Measurements from ENCODE around the gene CLCN1.
"Not testable (repeated sequence)": the region's sequence is repeated elsewhere in the genome, so short reads cannot be mapped to it uniquely, and the experiment has no call there.

Gene CLCN1

DNA sequence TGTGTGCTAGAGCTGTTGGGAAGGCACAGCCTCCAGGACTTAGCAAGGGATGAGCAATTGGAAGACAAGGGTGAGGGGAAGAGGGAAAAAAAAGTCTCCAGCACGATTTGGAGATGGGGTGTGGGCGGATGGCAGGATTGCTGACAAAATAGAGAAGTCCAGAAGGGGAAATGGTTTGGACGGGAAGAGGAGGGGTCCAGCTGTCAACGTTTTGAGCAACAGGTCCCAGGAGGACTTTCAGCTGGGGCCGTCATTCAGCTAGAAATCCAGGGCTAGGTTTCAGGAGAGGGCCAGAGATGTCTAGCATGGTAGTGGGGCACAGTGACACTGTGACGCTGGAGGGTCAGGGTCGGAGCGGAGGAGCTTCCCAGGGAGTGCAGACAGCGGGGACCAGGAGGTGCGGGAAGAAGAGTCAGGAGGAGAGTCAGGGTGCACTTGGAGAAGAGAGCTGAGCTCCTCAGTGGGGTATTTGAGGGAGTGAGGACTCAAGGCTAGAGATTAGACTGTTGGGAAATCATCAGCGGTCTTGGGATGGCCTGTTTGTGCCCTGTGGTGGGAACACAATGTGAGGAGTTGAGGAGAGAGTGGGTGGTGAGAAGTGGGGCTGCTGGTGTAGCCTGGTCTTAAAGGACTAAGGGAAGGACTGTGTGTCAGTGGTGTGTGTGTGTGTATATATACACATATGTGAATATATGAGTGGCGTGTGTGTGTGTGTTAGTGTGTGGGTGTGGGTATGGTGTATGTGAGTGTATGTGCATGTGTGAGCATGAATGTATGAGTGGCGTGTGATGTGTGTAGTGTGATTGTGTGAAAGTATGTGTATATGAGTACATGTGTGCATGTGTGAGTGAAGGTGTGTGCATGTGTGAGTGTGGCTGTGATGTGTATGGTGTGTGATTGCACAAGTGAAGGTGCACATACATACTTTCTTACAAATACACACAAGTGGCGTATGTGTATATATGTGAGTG, 69.0 kb downstream of the CLCN1 start:
- no peak for DNase-seq (ENCODE audit: low spot score)

DNA sequence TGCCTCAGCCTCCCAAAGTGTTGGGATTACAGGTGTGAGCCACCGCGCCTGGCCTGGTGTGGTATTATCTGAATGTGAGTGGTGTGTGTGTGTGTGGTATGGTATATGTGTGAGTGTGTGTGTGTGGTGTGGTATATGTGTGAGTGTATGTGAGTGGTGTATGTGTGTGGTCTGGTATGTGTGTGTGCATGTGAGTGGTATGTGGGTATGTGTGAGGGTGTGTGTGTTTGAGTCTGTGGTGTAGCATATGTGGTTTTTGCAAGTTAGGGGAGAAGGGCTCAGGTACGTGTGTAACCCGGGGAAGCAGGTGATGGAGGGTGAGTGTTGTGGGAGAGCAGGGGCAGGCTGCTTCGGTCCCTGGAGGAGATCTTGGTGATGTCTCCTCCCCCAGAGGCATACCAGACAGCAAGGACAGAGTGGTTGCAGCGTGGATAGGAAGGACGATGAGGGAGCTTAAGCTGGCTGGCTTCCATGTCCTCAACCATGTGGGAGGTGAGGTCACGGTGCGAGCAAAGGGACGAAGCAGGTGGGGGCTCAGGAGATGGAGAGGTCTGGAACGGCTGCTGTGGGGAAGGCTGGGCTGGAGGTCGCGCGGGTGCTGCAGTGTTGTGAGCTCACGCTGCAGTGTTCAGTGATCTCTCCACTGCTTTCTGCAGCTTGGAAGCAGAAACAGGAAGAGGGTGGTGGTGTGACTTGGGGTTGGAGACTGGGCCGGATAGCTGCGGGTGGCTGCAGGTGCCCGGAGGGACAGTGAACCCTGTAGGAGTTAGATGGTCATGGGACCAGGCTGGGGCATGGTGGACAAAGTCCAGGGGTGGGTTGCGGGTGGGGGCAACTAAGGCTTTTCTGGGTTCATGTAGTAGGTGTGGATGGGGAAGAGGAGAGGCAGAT, 70.2 kb downstream of the CLCN1 start:
- no peak for DNase-seq (ENCODE audit: low spot score)

DNA sequence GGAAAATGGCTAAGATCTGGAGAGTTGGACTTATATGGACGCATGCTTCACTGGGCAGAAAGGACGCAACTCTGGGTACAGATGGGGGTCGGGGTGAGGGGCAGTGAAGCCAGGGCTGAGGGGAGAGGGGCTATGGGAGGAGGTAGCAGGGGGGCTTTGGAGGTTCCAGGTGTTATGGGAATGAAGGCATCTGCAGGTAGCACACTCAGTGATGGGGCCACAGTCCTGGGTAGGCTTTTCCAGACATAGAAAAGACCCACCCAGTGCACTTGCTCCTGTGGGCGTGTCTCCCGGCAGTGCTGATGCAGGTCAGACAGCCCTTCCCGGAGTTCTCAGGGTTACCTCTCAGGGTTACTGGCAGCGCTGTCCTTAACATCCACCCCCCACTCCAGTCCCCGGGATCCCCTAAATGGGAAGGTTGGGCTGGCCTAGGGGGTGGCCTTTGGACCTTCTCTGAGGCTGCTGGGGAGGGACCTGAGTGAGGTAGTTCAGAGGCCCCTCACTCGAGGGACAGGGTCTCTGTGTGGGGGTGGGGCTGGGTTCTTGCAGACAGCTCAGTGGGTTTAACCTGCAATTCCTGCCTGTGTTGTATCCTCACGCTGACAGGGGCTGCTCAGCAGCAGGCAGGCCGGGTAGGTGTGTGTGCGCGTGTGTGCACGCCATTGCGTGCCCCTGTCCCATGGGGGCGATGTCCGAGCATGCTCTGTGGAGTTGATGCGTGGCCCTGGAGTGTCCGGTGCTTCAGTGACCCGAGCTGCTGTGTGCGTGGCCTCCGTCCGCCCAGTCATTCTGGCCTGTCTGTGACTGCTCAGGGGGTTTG, 71.5 kb downstream of the CLCN1 start:
- no peak for DNase-seq (ENCODE audit: low spot score)

DNA sequence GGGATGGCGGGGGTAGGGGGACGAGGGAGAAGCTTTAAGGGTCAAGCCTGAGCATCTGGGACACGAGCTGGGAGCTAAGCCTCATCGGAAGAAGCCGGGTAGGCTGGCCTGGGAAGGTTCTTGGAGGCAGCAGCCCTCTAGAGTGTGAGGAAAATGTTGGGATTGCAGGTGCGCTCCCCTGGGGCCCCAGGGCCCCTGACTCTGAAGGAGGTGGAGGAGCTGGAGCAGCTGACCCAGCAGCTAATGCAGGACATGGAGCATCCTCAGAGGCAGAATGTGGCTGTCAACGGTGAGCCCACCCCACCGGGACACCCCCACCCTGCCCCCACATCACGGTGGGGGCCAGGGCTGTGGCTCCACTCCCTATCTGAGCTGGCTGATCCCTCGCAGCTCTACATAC, 72.1 kb downstream of the CLCN1 start:
- DNase-seq (ENCODE audit: low spot score), result no peak

DNA sequence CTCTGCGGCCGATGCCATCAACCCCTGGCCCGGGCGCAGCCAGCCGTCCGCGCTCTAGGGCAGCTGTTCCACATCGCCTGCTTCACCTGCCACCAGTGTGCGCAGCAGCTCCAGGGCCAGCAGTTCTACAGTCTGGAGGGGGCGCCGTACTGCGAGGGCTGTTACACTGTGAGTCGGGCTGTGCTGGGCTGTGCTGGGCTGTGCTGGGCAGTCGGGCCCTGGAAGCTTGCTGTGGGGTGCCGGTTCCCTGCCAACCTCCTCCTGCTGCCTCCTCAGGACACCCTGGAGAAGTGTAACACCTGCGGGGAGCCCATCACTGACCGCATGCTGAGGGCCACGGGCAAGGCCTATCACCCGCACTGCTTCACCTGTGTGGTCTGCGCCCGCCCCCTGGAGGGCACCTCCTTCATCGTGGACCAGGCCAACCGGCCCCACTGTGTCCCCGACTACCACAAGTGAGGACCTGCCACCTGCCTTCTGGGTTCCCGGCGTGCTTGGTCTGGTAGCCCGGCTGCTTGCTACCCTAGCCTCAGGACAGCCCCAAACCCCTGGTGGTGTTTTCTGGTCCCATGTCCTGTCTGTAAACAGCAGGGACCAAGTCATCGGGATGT, 72.7 kb downstream of the CLCN1 start:
- DNase-seq (ENCODE audit: low spot score), result no peak

DNA sequence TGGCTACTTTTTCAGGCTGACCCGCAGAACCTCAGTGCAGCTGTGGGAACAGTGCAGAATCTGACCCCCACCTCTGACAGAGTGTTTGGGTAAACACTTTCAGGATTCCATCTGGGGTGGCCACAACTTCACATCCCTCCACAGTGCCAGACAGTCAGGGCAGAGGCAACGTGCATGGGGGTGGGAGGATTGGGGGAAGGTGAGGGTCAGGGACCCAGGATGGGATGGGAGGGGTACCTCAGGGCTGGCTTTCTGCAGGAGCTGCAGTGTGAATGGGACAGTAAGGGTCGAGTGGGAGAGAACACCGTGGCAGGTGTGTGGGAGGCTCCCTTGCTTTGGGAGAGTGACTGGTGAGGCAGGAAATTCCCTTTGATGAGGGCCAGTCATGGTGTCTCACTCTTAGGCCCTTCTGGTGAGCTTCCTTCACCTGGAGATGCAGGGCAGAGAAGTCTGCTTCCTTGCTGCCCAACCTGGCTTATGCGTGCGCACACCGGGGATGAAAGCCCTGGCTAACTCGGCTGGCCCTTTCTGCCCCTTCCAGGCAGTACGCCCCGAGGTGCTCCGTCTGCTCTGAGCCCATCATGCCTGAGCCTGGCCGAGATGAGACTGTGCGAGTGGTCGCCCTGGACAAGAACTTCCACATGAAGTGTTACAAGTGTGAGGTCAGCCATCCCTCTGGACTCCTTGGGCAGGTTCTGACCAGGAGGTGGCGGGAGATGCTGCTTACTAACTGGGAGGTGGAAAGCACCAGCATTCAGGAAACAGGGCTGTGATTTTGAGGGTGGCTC, 73.6 kb downstream of the CLCN1 start:
- DNase-seq (ENCODE audit: low spot score), result no peak

DNA sequence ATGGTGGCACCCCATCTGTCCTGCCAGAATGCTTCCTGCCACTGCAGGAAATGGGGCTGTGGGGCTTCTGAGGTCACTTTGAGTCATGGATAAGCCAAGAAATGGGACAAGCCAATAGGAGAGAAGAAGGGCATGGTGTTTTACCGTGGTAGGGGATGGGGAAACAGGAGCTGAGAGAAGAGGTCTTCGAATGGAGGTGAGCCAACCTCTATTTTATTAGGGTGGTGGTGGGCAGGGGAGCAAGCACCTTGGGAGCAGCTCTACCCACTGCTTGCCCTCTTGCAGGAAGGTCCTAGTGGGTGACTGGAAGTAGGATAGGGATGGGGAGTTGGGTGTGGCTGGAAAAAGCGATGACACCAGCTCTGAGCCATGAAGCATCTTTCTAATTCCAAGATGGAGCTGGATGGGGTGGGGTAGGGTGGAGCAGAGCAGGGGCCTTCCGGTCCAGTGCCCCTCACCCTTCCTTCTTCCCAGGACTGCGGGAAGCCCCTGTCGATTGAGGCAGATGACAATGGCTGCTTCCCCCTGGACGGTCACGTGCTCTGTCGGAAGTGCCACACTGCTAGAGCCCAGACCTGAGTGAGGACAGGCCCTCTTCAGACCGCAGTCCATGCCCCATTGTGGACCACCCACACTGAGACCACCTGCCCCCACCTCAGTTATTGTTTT, 74.3 kb downstream of the CLCN1 start:
- DNase-seq (ENCODE audit: low spot score), result no peak

DNA sequence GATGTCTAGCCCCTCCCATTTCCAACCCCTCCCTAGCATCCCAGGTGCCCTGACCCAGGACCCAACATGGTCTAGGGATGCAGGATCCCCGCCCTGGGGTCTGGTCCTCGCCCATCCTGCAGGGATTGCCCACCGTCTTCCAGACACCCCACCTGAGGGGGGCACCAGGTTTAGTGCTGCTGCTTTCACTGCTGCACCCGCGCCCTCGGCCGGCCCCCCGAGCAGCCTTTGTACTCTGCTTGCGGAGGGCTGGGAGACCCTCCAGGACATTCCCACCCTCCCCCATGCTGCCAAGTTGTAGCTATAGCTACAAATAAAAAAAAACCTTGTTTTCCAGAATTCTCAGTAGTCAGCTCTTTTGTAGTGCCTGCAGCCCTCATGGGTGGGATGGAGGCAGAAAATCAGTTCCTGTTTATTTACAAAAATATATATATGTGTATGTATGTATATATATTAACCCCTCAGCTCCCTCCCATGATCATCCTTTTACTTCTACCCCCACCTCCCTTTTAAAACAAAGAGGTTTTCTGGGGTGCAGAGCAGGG, 74.9 kb downstream of the CLCN1 start:
- DNase-seq (ENCODE audit: low spot score), result no peak

DNA sequence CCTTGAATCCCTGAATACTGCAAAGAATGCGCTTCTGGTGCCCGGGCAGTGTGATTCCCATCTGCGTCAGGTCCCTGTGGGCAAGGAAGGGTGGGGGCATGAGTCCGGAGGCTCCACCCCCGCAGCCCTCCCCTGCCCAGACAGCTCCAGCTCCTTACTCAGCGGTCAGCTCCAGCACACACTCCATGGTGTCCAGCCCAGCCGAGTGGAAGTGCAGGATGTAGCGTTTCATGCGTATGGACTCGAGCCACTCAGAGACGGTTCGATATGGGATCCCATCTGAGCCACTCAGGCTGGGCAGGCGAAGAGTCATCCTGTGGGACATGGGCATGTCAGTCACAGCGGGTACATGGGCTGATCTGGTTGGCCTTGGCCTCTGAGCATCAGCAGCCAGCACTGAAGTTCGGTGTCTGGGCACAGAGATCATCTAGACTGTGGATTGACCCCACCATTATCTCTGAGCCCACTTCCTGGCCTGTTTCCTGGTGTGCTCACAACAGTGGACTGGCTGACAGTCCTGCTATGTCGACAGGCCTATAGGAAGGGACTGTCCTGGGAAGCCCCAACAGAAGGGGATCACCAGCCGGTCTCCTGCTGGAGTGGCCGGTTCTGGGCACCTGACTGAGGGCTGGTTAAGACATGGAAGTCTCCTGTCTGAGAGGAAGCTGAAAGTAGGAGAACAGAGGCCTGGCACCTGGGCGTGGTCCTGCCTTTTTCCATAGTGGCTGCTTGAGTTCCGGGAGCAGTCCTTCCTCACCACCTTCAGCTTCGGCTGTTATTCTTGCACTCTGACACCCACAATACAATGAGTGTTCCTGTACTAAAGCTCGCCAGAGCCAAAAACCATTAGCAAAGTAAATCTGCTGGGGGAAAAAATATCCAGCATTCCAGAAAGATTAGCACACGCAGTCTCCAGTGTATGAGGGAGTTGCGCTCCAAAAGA, 75.8 kb downstream of the CLCN1 start:
- DNase-seq (ENCODE audit: low spot score), result no peak

DNA sequence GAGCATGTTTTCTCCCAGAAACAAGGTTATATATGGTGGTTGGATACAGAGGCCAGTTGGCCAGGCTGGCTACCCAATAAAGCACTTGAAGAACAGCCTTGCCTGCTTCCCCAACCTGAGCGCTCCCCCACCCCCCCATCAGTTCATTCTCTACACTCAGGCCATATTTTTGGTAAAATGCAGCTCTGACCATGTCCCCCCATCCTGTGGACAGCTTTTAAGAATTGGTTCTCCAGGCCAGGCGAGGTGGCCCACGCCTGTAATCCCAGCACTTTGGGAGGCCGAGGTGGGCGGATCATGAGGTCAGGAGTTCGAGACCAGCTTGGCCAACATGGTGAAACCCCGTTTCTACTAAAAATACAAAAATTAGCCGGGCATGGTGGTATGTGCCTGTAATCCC, 76.5 kb downstream of the CLCN1 start:
- not testable (repeated sequence) for DNase-seq (ENCODE audit: low spot score)

DNA sequence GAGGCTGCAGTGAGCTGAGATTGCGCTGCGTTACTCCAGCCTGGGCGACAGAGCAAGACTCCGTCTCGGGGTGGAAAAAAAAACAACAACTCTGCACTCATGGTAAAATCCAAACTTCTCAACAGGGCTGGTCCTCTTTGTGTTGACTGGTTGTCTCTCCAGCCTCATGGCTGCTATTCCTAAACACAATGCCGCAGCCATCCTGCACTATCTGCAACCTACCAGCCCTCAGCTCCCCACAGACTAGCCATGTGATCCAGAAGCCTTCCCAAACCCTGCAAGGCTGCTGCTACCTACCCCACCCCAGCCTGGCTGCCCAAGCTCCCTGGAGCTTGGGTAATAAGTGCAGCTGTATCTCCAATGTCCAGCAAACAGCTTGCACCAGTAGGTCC, 77.0 kb downstream of the CLCN1 start:
- no peak for DNase-seq (ENCODE audit: low spot score)

DNA sequence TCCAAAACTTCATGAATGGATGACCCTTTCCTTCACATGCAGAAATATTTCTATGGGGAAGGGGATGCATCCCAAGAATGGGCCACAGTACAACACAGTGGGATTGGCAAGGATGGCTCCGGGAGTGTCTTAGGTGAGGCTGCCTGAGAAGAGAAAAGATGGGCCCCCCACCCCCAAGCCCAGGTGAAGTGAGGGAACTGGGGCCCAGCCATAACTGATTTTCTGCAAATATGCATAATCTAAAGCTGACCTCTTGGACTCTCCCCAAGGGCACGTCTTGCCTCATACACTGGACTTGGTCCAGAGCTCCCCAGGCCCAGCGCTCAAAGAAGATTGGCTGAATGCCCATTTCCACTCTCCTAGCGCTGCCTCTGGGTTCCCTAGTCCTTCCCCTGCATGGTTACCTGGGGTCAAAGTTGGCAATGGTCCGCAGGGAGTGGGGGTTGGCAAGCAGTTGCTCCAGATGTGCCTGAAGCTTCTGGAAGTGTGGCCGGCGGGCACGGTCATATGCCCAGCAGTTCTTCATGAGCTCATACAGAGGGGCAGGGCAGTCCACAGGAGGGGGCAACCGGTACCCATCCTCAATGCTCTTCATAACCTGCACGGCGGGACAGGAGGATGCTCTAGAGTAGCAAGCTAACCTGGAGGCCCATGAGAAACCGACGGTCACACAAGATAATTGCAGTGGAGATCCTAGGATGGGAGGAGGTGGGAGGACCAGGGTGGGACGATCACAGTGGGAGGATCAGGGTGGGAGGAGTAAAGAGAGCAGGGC, 77.5 kb downstream of the CLCN1 start:
- DNase-seq (ENCODE audit: low spot score), result no peak

DNA sequence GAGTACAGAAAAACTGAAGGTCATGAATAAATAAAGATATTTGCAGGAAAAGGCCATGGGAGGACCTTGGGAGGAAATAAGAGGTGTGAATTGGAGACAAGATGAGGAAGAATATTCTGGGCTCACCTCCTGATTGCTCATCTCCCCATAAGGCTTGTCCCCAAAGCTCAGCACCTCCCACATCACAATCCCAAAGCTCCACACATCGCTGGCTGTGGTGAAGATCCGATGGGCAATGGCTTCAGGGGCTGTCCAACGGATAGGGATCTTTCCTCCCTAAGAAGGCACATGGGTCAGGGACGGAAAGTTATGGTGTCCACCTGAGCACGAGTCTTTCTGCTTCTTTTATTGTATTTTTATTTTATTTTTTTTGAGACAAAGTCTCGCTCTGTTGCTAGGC, 78.2 kb downstream of the CLCN1 start:
- no peak for DNase-seq (ENCODE audit: low spot score)

DNA sequence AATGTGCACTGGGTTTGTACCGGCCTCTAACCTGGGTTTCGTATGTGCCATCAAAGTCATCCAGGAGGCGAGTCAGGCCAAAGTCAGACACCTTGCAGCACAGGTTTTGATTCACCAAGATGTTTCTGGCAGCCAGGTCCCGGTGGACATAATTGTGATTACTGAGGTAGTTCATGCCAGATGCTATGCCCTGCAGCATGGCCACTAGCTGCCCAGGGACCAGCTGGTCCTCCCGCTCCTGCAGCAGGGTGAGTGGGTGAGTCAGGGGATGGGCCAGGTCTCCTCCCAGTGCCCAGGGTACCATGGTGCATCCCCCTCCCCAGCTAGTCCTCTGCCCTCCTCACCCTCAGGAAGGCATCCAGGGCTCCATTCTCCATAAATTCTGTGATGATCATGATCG, 78.9 kb downstream of the CLCN1 start:
- DNase-seq (ENCODE audit: low spot score), result no peak

DNA sequence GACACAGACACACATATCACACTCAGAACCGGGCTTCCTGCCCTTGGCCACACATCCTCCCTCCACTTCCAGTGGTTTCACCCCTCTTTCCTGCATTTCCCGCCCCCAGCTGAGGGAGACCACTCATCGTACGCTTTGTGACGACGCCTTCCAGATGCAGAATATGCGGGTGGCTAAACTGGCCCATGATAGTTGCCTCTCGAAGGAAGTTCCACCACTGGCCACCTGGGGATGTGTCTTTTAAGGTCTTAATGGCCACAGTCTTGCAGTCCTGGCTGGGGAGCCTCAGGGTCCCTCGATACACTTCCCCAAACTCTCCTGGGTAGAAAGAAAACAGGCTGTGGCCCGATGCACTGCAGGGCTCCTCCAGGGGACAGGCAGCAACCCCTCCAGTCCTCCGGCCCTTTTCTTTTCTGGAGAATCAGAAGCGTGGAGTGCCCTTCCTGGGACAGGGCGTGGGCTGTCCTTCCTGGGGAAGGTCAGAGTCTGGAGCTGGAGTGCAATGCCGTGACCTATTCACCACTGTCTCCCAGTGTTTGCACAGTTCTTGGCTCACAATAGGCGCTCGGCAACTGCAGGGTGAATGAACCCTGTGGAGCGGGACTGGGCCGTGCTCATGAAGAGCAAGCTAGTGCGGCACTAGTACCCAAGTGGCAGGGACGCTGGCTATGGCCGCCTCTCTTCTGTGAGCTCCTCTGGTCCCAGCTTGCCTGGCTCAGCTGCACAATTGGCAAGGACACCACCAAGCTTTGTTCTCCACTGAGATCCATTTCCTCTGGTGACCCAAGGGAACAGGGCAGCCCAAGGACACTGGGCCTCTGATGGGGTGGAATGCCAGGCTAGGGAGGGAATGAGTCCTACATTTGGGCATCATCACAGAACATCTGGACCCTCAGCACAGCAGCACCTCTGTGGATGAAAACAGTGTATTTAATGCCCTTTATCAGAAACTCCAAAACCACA, 79.6 kb downstream of the CLCN1 start:
- no peak for DNase-seq (ENCODE audit: low spot score)

DNA sequence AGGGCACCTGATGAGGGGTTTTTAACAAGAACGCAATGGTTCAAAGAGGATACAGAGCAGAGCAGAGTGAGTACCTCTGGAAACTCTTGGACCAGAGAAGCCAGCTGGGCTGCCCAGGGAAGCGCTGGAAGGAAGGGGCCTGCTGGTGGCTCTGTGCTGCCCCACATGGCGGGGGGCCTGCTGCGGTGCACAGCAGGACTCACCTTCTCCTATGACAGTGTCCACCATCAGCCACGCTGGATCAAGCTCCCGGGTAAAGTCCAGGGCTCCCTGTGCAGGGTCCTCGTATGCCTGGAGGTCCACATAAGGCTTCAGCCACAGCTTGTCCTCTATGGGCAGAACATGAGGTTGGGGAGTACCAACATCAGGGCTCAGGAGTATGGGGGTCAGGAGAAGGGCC, 80.3 kb downstream of the CLCN1 start:
- no peak for DNase-seq (ENCODE audit: low spot score)

Data from NAMALWA (cell line).